ENCODE data around the gene HERC2.
"Not testable (repeated sequence)": the region's sequence is repeated elsewhere in the genome, so short reads cannot be mapped to it uniquely, and the experiment has no call there.

HERC2 gene

GRCh38 chr15:28322129-28322588, at the start of gene HERC2:
Gene HERC2 (minus strand): TSS chr15:28322179. CDS start chr15:28321433, 746 bp downstream.
- not testable (repeated sequence) for DNase-seq

DNA sequence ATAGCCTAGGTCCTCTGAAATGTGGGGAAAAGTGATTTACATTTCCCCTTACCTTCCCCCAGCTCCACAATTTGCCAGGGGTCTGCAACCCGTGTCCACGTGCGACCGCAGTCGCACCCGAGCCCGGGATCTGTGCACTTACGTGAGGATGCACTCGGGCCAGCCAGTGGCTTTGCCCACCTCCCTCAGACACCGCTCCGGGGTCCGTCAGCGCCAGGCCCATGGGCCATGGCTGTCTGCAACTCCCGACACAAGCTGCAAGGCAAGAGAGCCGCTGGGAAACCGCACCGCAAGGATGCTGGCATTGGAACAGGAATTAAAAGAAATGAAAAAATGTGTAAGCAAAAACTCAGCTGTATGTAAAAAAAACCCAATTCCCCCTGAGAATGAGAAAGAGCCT, 43.5 kb upstream of the HERC2 start:
- not testable (repeated sequence) for DNase-seq

DNA sequence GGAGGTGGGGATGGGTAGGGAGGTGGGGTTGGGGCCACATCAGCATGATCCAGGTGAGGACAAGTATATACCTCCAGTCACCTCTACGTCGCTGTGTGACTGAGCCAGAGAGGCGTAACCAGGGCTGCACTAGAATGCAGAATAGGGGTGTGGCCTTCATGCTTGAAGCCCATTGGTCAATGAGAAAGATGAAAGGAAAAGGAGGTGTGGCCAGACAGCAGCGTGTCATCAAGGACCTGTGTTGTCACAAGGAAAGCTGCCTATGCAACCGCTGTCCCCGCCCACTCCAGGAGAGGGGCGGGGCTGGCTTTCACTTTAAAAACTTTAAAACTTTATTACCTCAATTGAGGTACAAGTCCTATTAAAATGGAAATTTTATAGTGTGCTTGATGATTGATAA, 36.0 kb upstream of the HERC2 start, which contains the start of gene GOLGA6L24:
TSS of gene GOLGA6L24 (minus strand) at position 101 of the 400 bp plus-strand sequence. CDS start at position 40, 61 bp downstream.
- DNase-seq, result not testable (repeated sequence)

DNA sequence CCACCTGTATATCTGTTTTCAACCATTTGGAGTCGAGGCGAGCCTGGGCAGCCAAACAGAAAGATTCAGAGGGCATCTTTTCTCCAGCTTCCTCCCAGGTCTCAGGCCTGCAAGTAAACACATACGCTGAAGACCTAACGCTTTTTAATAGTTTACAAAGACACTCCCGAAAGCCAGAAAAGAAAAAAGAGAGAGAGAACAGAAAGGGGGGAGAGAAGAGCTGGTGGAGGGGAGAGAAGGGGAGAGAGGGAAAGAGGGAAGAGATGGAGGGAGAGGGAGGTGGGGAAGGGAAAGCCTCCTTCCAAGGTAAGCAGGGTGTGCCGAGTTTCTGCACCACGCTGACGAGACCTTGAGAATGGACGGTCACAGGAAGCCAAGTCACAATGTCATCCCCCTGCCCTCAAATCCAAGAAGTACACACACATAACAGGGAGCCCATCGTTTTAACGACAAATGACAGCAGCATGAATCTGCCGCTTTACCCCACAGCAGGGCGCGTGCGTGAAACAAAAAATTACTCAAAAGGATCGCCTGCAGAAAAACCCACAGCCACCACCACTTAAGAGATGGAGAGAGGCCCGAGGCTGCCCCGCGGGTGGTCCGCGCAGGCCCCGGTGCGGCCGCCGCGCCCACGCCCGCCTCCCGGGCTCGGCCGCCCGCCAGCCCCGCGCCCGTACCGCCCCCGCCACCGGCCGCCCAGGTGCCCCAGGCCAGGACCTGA, 461 bp downstream of the HERC2 start:
- DNase-seq, result not testable (repeated sequence)

DNA sequence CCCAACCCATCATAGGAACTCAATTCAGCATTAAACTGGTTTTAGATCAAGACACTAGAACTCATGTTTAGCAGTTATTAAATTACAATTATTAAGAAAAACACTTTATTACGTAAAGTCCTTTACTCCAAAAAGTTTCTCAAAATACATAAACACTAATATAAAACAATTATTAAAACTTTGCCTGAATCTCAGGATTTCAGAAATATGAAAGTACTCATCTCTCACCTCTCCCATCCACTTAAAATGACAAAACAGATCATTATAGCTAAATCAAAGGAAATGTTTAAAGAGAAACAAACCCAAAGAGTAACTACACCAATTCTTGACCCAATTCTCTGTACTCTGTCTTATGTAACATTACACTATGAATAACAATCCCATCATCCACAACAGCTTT, 2.3 kb downstream of the HERC2 start:
- DNase-seq, result not testable (repeated sequence)

- DNase-seq, result not testable (repeated sequence)
Observed at GRCh38 chr15:28318828-28319227, 3.2 kb downstream of the HERC2 start.

- not testable (repeated sequence) for DNase-seq
Observed at GRCh38 chr15:28318122-28318521, 3.9 kb downstream of the HERC2 start.

GRCh38 chr15:28316958-28317357, 5.0 kb downstream of the HERC2 start:
- DNase-seq, result not testable (repeated sequence)

GRCh38 chr15:28310454-28310853, 11.5 kb downstream of the HERC2 start:
- DNase-seq, result not testable (repeated sequence)

DNA sequence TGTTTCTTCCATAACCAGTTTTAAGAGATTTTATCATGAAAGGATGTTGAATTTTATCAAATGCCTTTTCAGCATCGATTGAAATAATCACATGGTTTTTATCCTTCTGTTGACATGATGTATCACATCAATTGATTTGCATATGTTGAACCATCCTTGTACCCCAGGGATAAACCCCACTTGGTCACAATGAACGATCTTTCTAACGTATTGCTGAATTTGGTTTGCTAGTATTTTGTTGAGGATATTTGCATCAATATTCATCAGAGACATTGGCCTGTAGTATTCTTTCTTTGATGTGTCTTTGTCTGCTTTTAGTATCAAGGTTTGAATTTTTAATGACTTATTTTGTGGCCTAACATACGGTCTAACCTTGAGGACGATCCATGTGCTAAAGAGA, 13.3 kb downstream of the HERC2 start:
- DNase-seq, result not testable (repeated sequence)

DNA sequence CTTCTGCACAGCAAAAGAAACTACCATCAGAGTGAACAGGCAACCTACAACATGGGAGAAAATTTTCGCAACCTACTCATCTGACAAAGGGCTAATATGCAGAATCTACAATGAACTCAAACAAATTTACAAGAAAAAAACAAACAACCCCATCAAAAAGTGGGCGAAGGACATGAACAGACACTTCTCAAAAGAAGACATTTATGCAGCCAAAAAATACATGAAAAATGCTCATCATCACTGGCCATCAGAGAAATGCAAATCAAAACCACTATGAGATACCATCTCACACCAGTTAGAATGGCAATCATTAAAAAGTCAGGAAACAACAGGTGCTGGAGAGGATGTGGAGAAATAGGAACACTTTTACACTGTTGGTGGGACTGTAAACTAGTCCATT, 16.3 kb downstream of the HERC2 start:
- DNase-seq, result not testable (repeated sequence)

- DNase-seq, result not testable (repeated sequence)
Observed at GRCh38 chr15:28297434-28297833, 24.5 kb downstream of the HERC2 start.

DNA sequence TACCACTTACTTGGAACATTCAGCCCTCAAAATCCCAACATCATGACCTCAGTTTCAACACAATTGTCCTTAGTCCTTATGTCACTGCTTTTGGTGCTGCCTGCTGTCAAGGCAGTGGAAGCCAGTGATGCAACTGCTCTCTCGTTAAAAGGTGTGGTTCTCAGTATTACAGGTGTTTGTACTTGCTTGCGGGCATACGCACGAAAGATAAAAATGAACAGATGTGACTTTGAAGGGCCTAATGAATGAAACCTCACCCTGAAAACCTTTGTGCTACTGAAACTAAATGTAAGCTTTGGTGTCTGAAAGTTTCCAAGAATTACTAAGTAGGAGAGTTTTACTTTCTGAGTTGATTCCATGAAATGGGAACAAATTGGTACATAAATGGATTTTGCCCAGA, 25.2 kb downstream of the HERC2 start:
- not testable (repeated sequence) for DNase-seq

- DNase-seq, result not testable (repeated sequence)
Observed at GRCh38 chr15:28295009-28295563, 26.9 kb downstream of the HERC2 start.

GRCh38 chr15:28294560-28294959, 27.4 kb downstream of the HERC2 start:
- not testable (repeated sequence) for DNase-seq

- DNase-seq, result no peak
Observed at GRCh38 chr15:28289694-28290463, 32.1 kb downstream of the HERC2 start.

- DNase-seq, result not testable (repeated sequence)
Observed at GRCh38 chr15:28288830-28289693, 32.9 kb downstream of the HERC2 start.

DNA sequence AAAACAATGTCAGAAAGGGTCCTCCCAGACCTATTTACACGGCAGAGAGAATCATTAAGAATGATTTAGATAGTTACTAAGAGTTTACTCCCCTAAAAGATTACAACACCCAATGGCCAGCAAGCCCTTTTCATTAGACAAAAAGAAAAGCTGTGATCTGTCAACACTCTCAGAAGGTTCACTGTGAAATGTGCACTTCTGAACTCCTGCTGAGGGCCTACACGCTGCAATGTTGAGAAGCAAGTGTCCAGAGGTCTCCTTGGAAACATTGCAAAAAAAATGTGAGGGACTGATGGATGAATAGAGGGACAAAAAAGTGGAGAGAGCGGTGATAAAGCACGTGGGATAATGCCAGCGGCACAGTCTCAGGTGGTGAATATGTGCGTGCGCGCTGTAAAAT, 35.3 kb downstream of the HERC2 start:
- DNase-seq, result not testable (repeated sequence)

- no peak for DNase-seq
Observed at GRCh38 chr15:28286031-28286430, 35.9 kb downstream of the HERC2 start.

- DNase-seq, result no peak
Observed at GRCh38 chr15:28281876-28282275, 40.1 kb downstream of the HERC2 start.

- DNase-seq, result no peak
Observed at GRCh38 chr15:28274635-28275034, 47.3 kb downstream of the HERC2 start.

Measured in nucleus accumbens (tissue), 56 donors.